Right lobe of liver (tissue), 6 donors: ENCODE measurements around the gene CIC. TPM values are rescaled to one million over a fixed set of nuclear protein-coding genes. Genes with fewer than 3 reads are reported as not detected.

ENCODE experiments used
- ATAC-seq, 4 donors: fragments of 200-7000 bp; cut with Tn5 transposase; one replicate each; pipeline ENCODE4 v1.9.1; 2020; ENCODE audit warnings: mild to moderate bottlenecking in 4 of 4, moderate library complexity in 4 of 4
- DNase-seq, 3 donors: peaks; one replicate each; pipeline ENCODE4 v3.0.0-alpha.2; 2020
- H3K27ac ChIP-seq, 3 donors: fragments of 200-600 bp; one replicate each; pipeline ENCODE4 v1.8.0; 2022
- H3K27me3 ChIP-seq, 2 donors: fragments of 200-600 bp; one replicate each; pipeline ENCODE4 v1.8.0; 2022
- H3K36me3 ChIP-seq, 4 donors: fragments of 200-600 bp; sonication (generic) in 1 of 4; one replicate each; pipeline versions ENCODE4 v1.5.1 to v1.8.0; 2017 to 2022; ENCODE audit warnings: control low read depth in 1 of 4
- H3K4me1 ChIP-seq, 4 donors: fragments of 200-600 bp; sonication (generic) in 1 of 4; one replicate each; pipeline versions ENCODE4 v1.5.1 to v1.8.0; 2017 to 2022; ENCODE audit warnings: control low read depth in 1 of 4
- H3K4me3 ChIP-seq, 3 donors: fragments of 200-600 bp; one replicate each; pipeline ENCODE4 v1.8.0; 2022
- H3K9me3 ChIP-seq, 4 donors: fragments of 200-600 bp; sonication (generic) in 1 of 4; one replicate each; pipeline versions ENCODE4 v1.5.1 to v1.8.0; 2017 to 2022; ENCODE audit warnings: control low read depth in 1 of 4
- CTCF ChIP-seq, 4 donors: fragments of 200-600 bp in 3 of 4; fragments of 450-650 bp in 1 of 4; IDR thresholded peaks; one replicate each; pipeline versions ENCODE4 v1.5.1 to v1.8.0; 2016 to 2022; ENCODE audit warnings: antibody characterized with exemption in 4 of 4, mild to moderate bottlenecking in 2 of 4
- POLR2A ChIP-seq: fragments of 450-650 bp; IDR thresholded peaks from one replicate; pipeline ENCODE4 v1.6.1; 2017; ENCODE audit warnings: antibody characterized with exemption, mild to moderate bottlenecking
- WGBS: methylation state at CpG from one replicate; pipeline ENCODE4 v1.1.6; 2018; ENCODE audit warnings: low coverage, low lambda C conversion rate; ENCODE audit not compliant: insufficient coverage; ENCODE audit errors: missing lambda C conversion rate; 5-methylcytosine and 5-hydroxymethylcytosine counted together
- intact Hi-C, 2 donors: fragments of 100-400 bp; cut with DNase I; formaldehyde crosslinking; loops; one replicate each; pipeline versions ENCODE4 v1.11.2 to v1.14.1; 2022
- total RNA-seq, 6 experiments: library from RNA; depleted of rRNA in 2 of 6; stranded (reverse); fragments of >200 nt in 2 of 6; fragmentation: NEBNext Ultra II Directional in 3 of 6; extraction: Animal tissue kit (Norgen Biotek cat#: 25700) in 3 of 6; gene quantifications; one replicate each; pipeline versions ENCODE4 v1.1.0 to v1.2.4, GENCODE V29; 2016 to 2023
- donor health status: DM: no; HTN: yes; CAD: no.
- donor health status: DM: no; HTN: no; CAD: no.
- donor health status: DM: no; HTN: no; CAD: no.
- donor health status: DM: no; HTN: yes; CAD: no.
- donor health status: DM: no; HTN: yes; CAD: no.

Gene CIC
- total RNA-seq, 6 experiments from 2014 or later = 19.9 to 53.6 (median 35.2) TPM

- 96% methylated on average over 5 of the region's 37 CpGs for WGBS
- intact Hi-C loops = no loop called here
- H3K4me1 ChIP-seq = peaks cover 0 to 12% (median 4%) of the 10 kb centered on the region in 4 donors
- H3K36me3 ChIP-seq = peaks cover 0 to 33% (median 6%) of the 10 kb centered on the region in 4 donors
- ATAC-seq = no peak
- H3K27ac ChIP-seq = no peak overlapping the region
- no peak for DNase-seq
- H3K4me3 ChIP-seq = no peak overlapping the region
- H3K27me3 ChIP-seq = no peaks in the 10 kb centered on the region
- no peaks in the 10 kb centered on the region for H3K9me3 ChIP-seq
- TF ChIP-seq POLR2A (no peak), CTCF (IDR thresholded peaks at IDR 0.05) (no peak)
These were observed 43.9 kb upstream of the CIC start for GRCh38 chr19:42224940-42225717.

GRCh38 chr19:42225718-42226292 is 43.2 kb upstream of the CIC start:
- WGBS = 100% methylated on average over 4 of the region's 33 CpGs
- Histone ChIP-seq H3K27ac (no peak overlapping the region), H3K4me3 (no peak overlapping the region), H3K9me3 (no peaks in the 10 kb centered on the region), H3K36me3 (peaks cover 0 to 37% (median 9%) of the 10 kb centered on the region in 4 donors), H3K4me1 (peaks cover 0 to 10% (median 3%) of the 10 kb centered on the region in 4 donors), H3K27me3 (no peaks in the 10 kb centered on the region)
- no peak for TF ChIP-seq POLR2A
- TF ChIP-seq CTCF (IDR thresholded peaks at IDR 0.05) = no peak
- DNase-seq (no peak), ATAC-seq (peak in 1 of 4 donors; percentile 6)
- intact Hi-C loops = no loop called here

GRCh38 chr19:42226886-42227285 is 42.2 kb upstream of the CIC start:
- DNase-seq (no peak), ATAC-seq (no peak)
- intact Hi-C loops = no loop called here
- peaks cover 0 to 47% (median 14%) of the 10 kb centered on the region in 4 donors for H3K36me3 ChIP-seq
- H3K9me3 ChIP-seq = no peaks in the 10 kb centered on the region
- H3K4me1 ChIP-seq = no peaks in the 10 kb centered on the region
- WGBS = 71% methylated on average over 1 of the region's 1 CpG
- no peak overlapping the region for H3K27ac ChIP-seq
- TF ChIP-seq POLR2A (no peak), CTCF (IDR thresholded peaks at IDR 0.05) (no peak)
- H3K27me3 ChIP-seq = no peaks in the 10 kb centered on the region
- no peak overlapping the region for H3K4me3 ChIP-seq

- no peak for DNase-seq
- intact Hi-C loops = no loop called here
- 93% methylated on average over 3 of the region's 4 CpGs for WGBS
- no peaks in the 10 kb centered on the region for H3K4me1 ChIP-seq
- TF ChIP-seq POLR2A = no peak
- no peak for TF ChIP-seq CTCF (IDR thresholded peaks at IDR 0.05)
- H3K4me3 ChIP-seq = no peak overlapping the region
- H3K36me3 ChIP-seq = peaks cover 0 to 62% (median 24%) of the 10 kb centered on the region in 4 donors
- H3K27me3 ChIP-seq = no peaks in the 10 kb centered on the region
- H3K27ac ChIP-seq = no peak overlapping the region
- no peaks in the 10 kb centered on the region for H3K9me3 ChIP-seq
- no peak for ATAC-seq
These were observed 40.4 kb upstream of the CIC start for GRCh38 chr19:42228641-42229040.
